Activated CD8-positive, alpha-beta memory T cell treated with anti-CD3 and anti-CD28 coated beads for 36 hours (primary cell): Measurements from ENCODE around the gene IRF4. TPM values are rescaled to one million over a fixed set of nuclear protein-coding genes. Genes with fewer than 3 reads are reported as not detected.

Experiments
- CTCF ChIA-PET: fragments of 350-600 bp; sonication (Branson Sonifier 250); formaldehyde crosslinking; loops from one replicate; lab custom pipeline; 2021; ENCODE audit warnings: antibody characterized with exemption; lab: Charles Lee
- POLR2A ChIA-PET: fragments of 350-600 bp; sonication (Branson Sonifier 250); formaldehyde crosslinking; loops from one replicate; lab custom pipeline; 2021; ENCODE audit warnings: antibody characterized with exemption; lab: Charles Lee
- total RNA-seq, 2 experiments: library from RNA; stranded (reverse); gene quantifications; one replicate each; pipeline ENCODE4 v1.2.3, GENCODE V29; 2021

IRF4 gene
- total RNA-seq, 2 experiments from 2014 or later: 659 to 662 TPM

GRCh38 chr6:441126-441920, 49.8 kb downstream of the IRF4 start:
- CTCF ChIA-PET: interaction anchor here (0.6 kb wide), 1 partner anchor 243 kb away, joined by 3 read pairs; no protein-coding TSS in a partner anchor
- POLR2A ChIA-PET: no interaction called here

GRCh38 chr6:443621-444159, 52.1 kb downstream of the IRF4 start:
- POLR2A ChIA-PET: no interaction called here
- CTCF ChIA-PET: interaction anchor here (3.5 kb wide), 1 partner anchor 8 kb away, joined by 24 read pairs; no protein-coding TSS in a partner anchor

GRCh38 chr6:444653-445275, 53.2 kb downstream of the IRF4 start:
- ChIA-PET POLR2A (interaction anchor here (0.5 to 3.2 kb wide), 4 partner anchors 22 to 53 kb away, joined by 3 to 18 read pairs (median 4); partner anchors contain the start of gene IRF4), CTCF (interaction anchor here (0.9 to 3.5 kb wide), 3 partner anchors 9 to 256 kb away, joined by 3 to 24 read pairs (median 6); no protein-coding TSS in a partner anchor)

GRCh38 chr6:445571-446417, 54.2 kb downstream of the IRF4 start:
- POLR2A ChIA-PET: interaction anchor here (1.1 to 3.2 kb wide), 10 partner anchors 12 to 54 kb away, joined by 3 to 18 read pairs (median 6); partner anchors contain the start of gene IRF4
- CTCF ChIA-PET: interaction anchor here (0.5 to 3.5 kb wide), 6 partner anchors 10 to 257 kb away, joined by 3 to 24 read pairs (median 5); no protein-coding TSS in a partner anchor

GRCh38 chr6:446418-447366, 55.1 kb downstream of the IRF4 start:
- CTCF ChIA-PET: interaction anchor here (0.6 to 3.5 kb wide), 9 partner anchors 11 to 113 kb away, joined by 3 to 24 read pairs (median 4); no protein-coding TSS in a partner anchor
- POLR2A ChIA-PET: interaction anchor here (0.9 to 3.2 kb wide), 13 partner anchors 12 to 55 kb away, joined by 3 to 18 read pairs (median 4); partner anchors contain the start of gene IRF4

GRCh38 chr6:447381-448165, 56.0 kb downstream of the IRF4 start:
- CTCF ChIA-PET: interaction anchor here (0.6 to 3.5 kb wide), 8 partner anchors 12 to 112 kb away, joined by 3 to 24 read pairs (median 4); no protein-coding TSS in a partner anchor

GRCh38 chr6:448296-449056, 56.9 kb downstream of the IRF4 start:
- CTCF ChIA-PET: no interaction called here
- POLR2A ChIA-PET: no interaction called here

More at GRCh38 chr6:447381-448165, 56.0 kb downstream of the IRF4 start:
- POLR2A ChIA-PET: interaction anchor here (0.9 to 3.2 kb wide), 10 partner anchors 13 to 56 kb away, joined by 3 to 18 read pairs (median 4); partner anchors contain the start of gene IRF4

GRCh38 chr6:449057-449430, 57.5 kb downstream of the IRF4 start:
- CTCF ChIA-PET: no interaction called here
- POLR2A ChIA-PET: interaction anchor here (0.7 kb wide), 1 partner anchor 13 kb away, joined by 3 read pairs; no protein-coding TSS in a partner anchor

- POLR2A ChIA-PET: interaction anchor here (0.7 kb wide), 1 partner anchor 14 kb away, joined by 3 read pairs; no protein-coding TSS in a partner anchor
- CTCF ChIA-PET: interaction anchor here (1.1 to 1.2 kb wide), 2 partner anchors 48 to 53 kb away, joined by 3 to 4 read pairs; no protein-coding TSS in a partner anchor
Observed at GRCh38 chr6:449486-450419, 58.2 kb downstream of the IRF4 start.

- CTCF ChIA-PET: interaction anchor here (0.7 to 1.6 kb wide), 4 partner anchors 35 to 100 kb away, joined by 3 to 4 read pairs (median 3); no protein-coding TSS in a partner anchor
- POLR2A ChIA-PET: no interaction called here
Observed at GRCh38 chr6:451336-451735, 59.8 kb downstream of the IRF4 start.

- POLR2A ChIA-PET: no interaction called here
Observed at GRCh38 chr6:451847-452246, 60.3 kb downstream of the IRF4 start.

GRCh38 chr6:452301-453067, 60.9 kb downstream of the IRF4 start:
- ChIA-PET CTCF (interaction anchor here (1.1 to 1.6 kb wide), 3 partner anchors 15 to 257 kb away, joined by 3 to 4 read pairs (median 3); no protein-coding TSS in a partner anchor), POLR2A (no interaction called here)

More at GRCh38 chr6:451847-452246, 60.3 kb downstream of the IRF4 start:
- CTCF ChIA-PET: interaction anchor here (1.6 kb wide), 2 partner anchors 16 to 99 kb away, joined by 3 to 4 read pairs; no protein-coding TSS in a partner anchor

- POLR2A ChIA-PET: no interaction called here
- CTCF ChIA-PET: interaction anchor here (1.1 to 1.6 kb wide), 2 partner anchors 15 to 258 kb away, joined by 3 to 4 read pairs; no protein-coding TSS in a partner anchor
Observed at GRCh38 chr6:453152-453551, 61.6 kb downstream of the IRF4 start.
